HEK293T (cell line): ENCODE results near the gene GLMP.

ENCODE experiments used
- CTCF ChIA-PET: fragments of 350-600 bp; formaldehyde crosslinking; extraction: SDS; loops from one replicate; lab custom pipeline; 2021; ENCODE audit warnings: antibody characterized with exemption, inconsistent platforms; lab: Yijun Ruan, JAX
- POLR2A ChIA-PET: fragments of 350-600 bp; formaldehyde crosslinking; extraction: SDS; loops from one replicate; lab custom pipeline; 2020; ENCODE audit warnings: antibody characterized with exemption, inconsistent platforms; lab: Yijun Ruan, JAX
- DNase-seq: peaks from one replicate; pipeline ENCODE4 v3.0.0; 2012; ENCODE audit warnings: mixed read lengths; ENCODE audit errors: extremely low spot score
- ARNT ChIP-seq: fragments of 450-650 bp; IDR thresholded peaks from 2 replicates; pipeline ENCODE4 v1.6.1; 2017; ENCODE audit warnings: mild to moderate bottlenecking
- BHLHE40 ChIP-seq: fragments of 450-650 bp; IDR thresholded peaks from 2 replicates; pipeline ENCODE4 v1.6.1; 2016; ENCODE audit warnings: mild to moderate bottlenecking, moderate library complexity, borderline replicate concordance
- CTBP1 ChIP-seq: fragments of 450-650 bp; IDR thresholded peaks from 2 replicates; pipeline ENCODE4 v1.6.1; 2016; ENCODE audit warnings: borderline replicate concordance
- ELF4 ChIP-seq: fragments of 450-650 bp; IDR thresholded peaks from 2 replicates; pipeline ENCODE4 v1.6.1; 2017; ENCODE audit warnings: antibody characterized with exemption
- FOXA1 ChIP-seq: fragments of 450-650 bp; IDR thresholded peaks from 2 replicates; pipeline ENCODE4 v1.6.1; 2016; ENCODE audit warnings: mild to moderate bottlenecking
- FOXK2 ChIP-seq: fragments of 450-650 bp; IDR thresholded peaks from 2 replicates; pipeline ENCODE4 v1.6.1; 2016; ENCODE audit warnings: mild to moderate bottlenecking
- FOXM1 ChIP-seq: fragments of 450-650 bp; IDR thresholded peaks from 2 replicates; pipeline ENCODE4 v1.6.1; 2017; ENCODE audit warnings: mild to moderate bottlenecking, borderline replicate concordance
- HDGF ChIP-seq: fragments of 450-650 bp; IDR thresholded peaks from 2 replicates; pipeline ENCODE4 v1.6.1; 2017; ENCODE audit warnings: antibody characterized with exemption, borderline replicate concordance
- L3MBTL2 ChIP-seq: fragments of 450-650 bp; conservative IDR thresholded peaks from 2 replicates; pipeline ENCODE4 v1.6.1; 2016; ENCODE audit warnings: mild to moderate bottlenecking
- LEF1 ChIP-seq: fragments of 450-650 bp; IDR thresholded peaks from 2 replicates; pipeline ENCODE4 v1.6.1; 2017; ENCODE audit warnings: mild to moderate bottlenecking, borderline replicate concordance
- NFRKB ChIP-seq: fragments of 450-650 bp; IDR thresholded peaks from 2 replicates; pipeline ENCODE4 v1.6.1; 2016; ENCODE audit warnings: mild to moderate bottlenecking, moderate library complexity
- SP1 ChIP-seq: fragments of 450-650 bp; IDR thresholded peaks from 2 replicates; pipeline ENCODE4 v1.6.1; 2017
- SUZ12 ChIP-seq: fragments of 450-650 bp; IDR thresholded peaks from 2 replicates; pipeline ENCODE4 v1.6.1; 2016; ENCODE audit warnings: mild to moderate bottlenecking
- TARDBP ChIP-seq: fragments of 450-650 bp; IDR thresholded peaks from 2 replicates; pipeline ENCODE4 v1.6.1; 2016
- ZNF384 ChIP-seq: fragments of 450-650 bp; IDR thresholded peaks from 2 replicates; pipeline ENCODE4 v1.6.1; 2016
- TF ChIP-seq, protein P1 (sequence below): fragments of 450-650 bp; IDR thresholded peaks from 2 replicates; pipeline ENCODE4 v1.6.1; 2016

GLMP gene, protein sequence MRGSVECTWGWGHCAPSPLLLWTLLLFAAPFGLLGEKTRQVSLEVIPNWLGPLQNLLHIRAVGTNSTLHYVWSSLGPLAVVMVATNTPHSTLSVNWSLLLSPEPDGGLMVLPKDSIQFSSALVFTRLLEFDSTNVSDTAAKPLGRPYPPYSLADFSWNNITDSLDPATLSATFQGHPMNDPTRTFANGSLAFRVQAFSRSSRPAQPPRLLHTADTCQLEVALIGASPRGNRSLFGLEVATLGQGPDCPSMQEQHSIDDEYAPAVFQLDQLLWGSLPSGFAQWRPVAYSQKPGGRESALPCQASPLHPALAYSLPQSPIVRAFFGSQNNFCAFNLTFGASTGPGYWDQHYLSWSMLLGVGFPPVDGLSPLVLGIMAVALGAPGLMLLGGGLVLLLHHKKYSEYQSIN

DNA sequence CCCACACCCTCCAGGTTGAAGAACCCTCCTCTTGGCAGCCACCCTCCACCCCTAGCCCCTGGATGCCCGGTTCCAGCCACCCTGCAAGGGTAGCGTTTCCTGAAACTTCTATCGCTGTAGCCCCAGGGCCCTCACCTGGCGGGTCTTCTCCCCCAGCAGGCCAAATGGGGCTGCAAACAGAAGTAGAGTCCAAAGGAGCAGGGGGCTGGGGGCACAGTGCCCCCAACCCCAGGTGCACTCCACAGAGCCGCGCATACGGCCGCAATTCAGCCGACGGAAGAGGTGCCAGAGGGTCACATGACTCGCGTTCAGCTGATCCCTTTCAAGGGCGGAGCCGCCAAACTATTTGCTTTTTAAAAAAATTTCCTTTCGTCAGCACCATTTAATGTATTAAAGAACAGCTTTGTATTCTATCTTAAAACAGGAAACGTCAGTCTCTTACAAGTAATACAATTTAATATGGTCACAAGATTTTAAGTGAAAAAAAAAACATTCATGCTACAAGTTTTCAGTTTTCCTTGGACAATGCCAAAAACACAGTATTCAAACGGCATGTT, at the start of gene GLMP:
Gene GLMP (minus strand): TSS at position 289 of the 557 bp plus-strand sequence. CDS start 34 bp downstream, at position 255.
- TF ChIP-seq FOXM1 (no peak), ZNF384 (peak; percentile 79), BHLHE40 (no peak), L3MBTL2 (peak; percentile 89)

DNA sequence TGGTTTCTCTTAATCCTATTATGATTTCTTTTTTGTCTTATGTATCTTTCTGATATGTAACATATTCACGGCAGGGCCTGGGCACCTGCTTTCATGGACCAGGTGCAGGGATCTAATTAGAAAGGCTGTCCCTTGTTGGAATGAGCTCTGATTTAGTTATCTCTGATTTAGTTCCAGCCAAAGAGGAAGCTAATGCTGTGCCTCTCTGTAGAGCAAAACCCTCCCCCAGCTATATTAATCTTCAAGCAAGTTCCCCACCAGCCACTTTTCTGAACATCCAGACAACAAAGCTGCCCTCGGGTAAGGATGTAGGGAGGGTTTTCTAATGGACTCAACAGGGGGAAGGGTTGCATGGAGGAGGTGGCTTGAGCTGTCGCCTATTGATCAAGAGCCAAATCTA, 48.9 kb upstream of the GLMP start:
- POLR2A ChIA-PET, result no interaction called here
- no peak for DNase-seq
- no peak for TF ChIP-seq NFRKB
- no peak for TF ChIP-seq FOXM1
- TF ChIP-seq ARNT, result no peak
- no peak for TF ChIP-seq L3MBTL2
- TF ChIP-seq ELF4, result no peak
- no peak for TF ChIP-seq HDGF
- no peak for TF ChIP-seq LEF1
- TF ChIP-seq CTBP1, result no peak
- CTCF ChIA-PET, result no interaction called here

More for the DNA sequence above, at the start of gene GLMP:
- POLR2A ChIA-PET, result interaction anchor here (0.7 to 8.5 kb wide), 2 partner anchors 12 to 207 kb away, joined by 3 to 71 read pairs; partner anchors contain the start of genes SMG5 and TMEM79
- CTCF ChIA-PET, result interaction anchor here (0.5 to 0.9 kb wide), 2 partner anchors 11 to 33 kb away, joined by 3 read pairs; partner anchors contain the start of gene TMEM79
- peak; percentile 76 for DNase-seq

DNA sequence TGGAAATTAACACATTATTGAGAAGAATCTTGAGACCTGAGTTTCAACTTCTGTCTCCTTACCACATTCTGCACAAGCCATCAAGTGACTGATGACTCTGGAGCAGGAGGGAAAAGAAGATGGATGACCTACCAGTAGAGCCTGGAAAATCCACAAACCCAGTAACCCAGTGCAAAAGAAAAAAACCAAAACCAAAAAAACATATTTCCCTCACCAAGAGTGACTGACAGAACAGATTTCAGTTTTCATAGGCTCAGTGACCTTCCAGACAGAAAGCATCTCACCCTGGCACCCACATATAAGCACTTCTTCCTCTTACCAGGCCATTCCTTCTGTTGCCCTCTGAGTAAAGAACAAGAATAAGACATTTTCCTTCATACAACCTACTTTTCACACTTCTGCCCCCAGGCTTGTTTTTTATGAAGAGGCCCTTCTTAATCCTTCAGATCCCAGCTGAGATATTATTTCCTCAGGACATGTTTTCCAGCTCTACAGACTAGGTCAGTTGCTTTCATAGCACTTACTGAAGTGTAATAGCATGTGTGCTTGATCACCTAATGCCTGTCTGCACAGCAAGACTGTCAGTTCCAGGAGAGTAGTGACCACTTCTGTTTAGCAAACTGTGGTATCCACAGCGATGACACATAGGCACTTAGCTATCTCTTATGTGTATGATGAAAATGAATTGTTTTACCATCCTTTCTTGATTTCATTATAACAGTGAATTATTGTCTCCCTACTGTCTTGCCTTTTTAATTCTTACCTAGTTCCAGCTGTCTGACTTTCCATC, 46.9 kb upstream of the GLMP start:
- TF ChIP-seq FOXK2 (no peak), HDGF (no peak), L3MBTL2 (no peak)
- DNase-seq, result no peak
- ChIA-PET CTCF (interaction anchor here (0.8 kb wide), 1 partner anchor 41 kb away, joined by 3 read pairs; no protein-coding TSS in a partner anchor), POLR2A (no interaction called here)

DNA sequence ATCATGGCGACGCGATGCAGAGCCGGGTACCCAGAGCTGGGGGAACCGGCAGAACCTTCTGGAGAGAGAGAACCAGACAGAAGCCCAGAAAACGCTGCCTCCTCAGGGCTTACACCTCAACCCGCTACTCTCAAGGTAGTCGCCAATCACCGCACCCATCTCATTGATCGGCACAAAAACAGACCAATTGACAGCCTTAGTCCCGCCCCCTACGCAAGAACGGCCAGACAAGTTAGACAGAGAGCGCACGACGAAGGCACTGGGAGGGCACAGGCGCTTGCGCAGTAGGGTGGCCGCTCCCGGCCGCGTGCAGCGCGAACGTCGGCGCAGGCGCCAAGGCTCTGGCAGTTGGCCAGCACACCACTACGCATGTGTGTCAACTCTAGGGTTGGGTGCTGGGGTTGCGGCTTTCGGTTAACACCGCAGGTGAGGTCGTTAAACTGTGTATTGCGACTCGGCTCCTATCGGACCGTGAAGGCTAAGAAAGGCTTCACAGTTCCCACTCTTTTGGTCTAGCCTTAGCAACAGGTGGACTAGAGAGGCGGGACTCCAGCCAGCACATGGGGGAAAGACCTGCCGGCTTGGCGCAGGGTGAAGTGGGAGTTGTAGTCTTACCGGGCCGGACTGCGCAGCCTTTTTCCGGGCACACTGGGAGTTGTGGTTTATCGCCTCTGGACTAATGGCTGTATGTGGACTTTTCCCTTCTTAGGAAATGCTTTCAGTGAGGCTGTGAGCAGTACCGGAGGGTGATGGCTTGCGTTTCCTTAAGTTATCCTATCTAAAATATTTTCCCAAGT, 42.9 kb upstream of the GLMP start, which contains the start of the genes CCT3 and TSACC:
Gene CCT3 (minus strand): TSS at position 113 of the 797 bp plus-strand sequence. CDS start 108 bp downstream, at position 5.
Gene TSACC (plus strand): TSS at position 347 of the 797 bp plus-strand sequence. CDS start 1,232 bp downstream, outside the sequence.
- POLR2A ChIA-PET, result interaction anchor here (0.7 to 1.5 kb wide), 16 partner anchors 8 to 247 kb away, joined by 3 to 9 read pairs (median 3); partner anchors contain the start of genes PMF1 and SMG5

DNA sequence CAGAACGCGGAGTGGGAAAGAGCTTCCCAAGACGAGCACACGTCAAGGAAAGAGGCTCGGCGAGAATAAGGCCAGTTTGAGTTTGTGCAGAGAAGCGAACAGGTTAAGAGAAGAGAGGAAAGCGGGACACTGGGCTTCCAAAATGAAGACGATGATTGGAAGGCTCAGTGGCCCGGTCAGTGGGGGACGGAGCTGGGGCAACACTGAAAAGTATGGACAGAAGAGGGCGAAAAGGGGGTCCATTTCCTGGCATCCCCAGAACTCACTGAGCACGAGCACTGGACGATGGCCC, 42.4 kb upstream of the GLMP start:
- no peak for DNase-seq
- TF ChIP-seq FOXK2 (no peak), BHLHE40 (no peak), FOXM1 (no peak), LEF1 (no peak), HDGF (no peak), CTBP1 (no peak), L3MBTL2 (no peak), ZNF384 (no peak), ELF4 (no peak), NFRKB (no peak), SP1 (no peak), FOXA1 (no peak), ARNT (no peak), TARDBP (no peak), SUZ12 (no peak)
- TF ChIP-seq, protein P1, sequence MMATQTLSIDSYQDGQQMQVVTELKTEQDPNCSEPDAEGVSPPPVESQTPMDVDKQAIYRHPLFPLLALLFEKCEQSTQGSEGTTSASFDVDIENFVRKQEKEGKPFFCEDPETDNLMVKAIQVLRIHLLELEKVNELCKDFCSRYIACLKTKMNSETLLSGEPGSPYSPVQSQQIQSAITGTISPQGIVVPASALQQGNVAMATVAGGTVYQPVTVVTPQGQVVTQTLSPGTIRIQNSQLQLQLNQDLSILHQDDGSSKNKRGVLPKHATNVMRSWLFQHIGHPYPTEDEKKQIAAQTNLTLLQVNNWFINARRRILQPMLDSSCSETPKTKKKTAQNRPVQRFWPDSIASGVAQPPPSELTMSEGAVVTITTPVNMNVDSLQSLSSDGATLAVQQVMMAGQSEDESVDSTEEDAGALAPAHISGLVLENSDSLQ, result no peak
- ChIA-PET CTCF (interaction anchor here (1.0 kb wide), 1 partner anchor 48 kb away, joined by 3 read pairs; no protein-coding TSS in a partner anchor), POLR2A (interaction anchor here (0.7 to 1.5 kb wide), 17 partner anchors 8 to 246 kb away, joined by 3 to 9 read pairs (median 3); partner anchors contain the start of genes PMF1 and SMG5)

More for the DNA sequence above, 42.9 kb upstream of the GLMP start, which contains the start of the genes CCT3 and TSACC:
- peak; percentile 100 for DNase-seq
- CTCF ChIA-PET, result interaction anchor here (0.7 to 1.0 kb wide), 2 partner anchors 47 to 437 kb away, joined by 3 to 6 read pairs; no protein-coding TSS in a partner anchor
- no peak for TF ChIP-seq SUZ12
- TF ChIP-seq, protein P1, result peak; percentile 100
- peak; percentile 20; the same call in 1 of the 2 replicates for TF ChIP-seq ARNT
- no peak for TF ChIP-seq CTBP1
- TF ChIP-seq L3MBTL2, result peak; percentile 92
- no peak for TF ChIP-seq BHLHE40
- TF ChIP-seq FOXA1, result no peak
- no peak for TF ChIP-seq SP1
- TF ChIP-seq ELF4, result peak; percentile 51; the same call in 1 of the 2 replicates
